SK-N-SH (cell line): ENCODE measurements around the gene DCUN1D1.

Source experiments
- EZH2phosphoT487 ChIP-seq: fragments of 200-600 bp; sonication (generic); IDR thresholded peaks from 2 replicates; pipeline ENCODE4 v1.6.1; 2017; ENCODE audit warnings: low read depth, mixed run types, mild to moderate bottlenecking, antibody characterized with exemption, moderate library complexity, borderline replicate concordance
- POLR2AphosphoS5 ChIP-seq: IDR thresholded peaks from 2 replicates; pipeline ENCODE4 v1.6.1; 2012; ENCODE audit warnings: low read depth, low read length

DNA sequence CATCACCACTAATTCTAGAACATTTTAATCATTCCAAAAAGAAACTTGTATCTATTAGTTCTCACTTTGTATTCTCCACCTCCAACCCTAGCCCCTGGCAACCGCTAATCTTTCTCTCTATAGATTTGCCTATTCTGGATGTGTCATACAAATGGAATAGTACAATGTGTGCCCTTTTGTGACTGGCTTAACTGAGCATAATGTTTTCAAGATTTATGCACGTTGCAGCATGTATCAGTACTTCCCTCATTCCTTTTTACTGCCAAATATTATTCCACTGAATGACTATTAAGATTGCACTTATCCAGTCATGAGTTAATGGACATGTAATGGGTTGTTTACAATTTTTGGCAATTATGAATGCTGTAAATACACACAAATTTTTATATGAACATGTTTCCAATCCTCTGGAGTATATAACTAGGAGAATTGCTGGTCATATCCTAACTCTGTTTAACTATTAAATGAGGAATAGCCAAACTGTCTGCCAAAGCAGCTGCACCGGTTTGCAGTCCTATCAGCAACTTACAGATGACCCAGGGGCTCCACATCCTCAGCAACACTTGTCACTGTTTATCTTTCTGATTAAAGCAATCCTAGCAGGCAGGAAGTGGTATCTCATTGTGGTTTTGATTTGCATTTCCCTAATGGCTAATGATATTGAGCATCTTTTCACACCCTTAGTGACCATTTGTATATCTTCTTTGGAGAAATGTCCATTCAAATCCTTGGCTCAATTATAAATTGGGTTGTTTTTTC is 42.9 kb downstream of the DCUN1D1 start:
- TF ChIP-seq POLR2AphosphoS5 (no peak), EZH2phosphoT487 (no peak)
